IMR-90 (cell line): ENCODE results near the gene HTR2B. TPM values are rescaled to one million over a fixed set of nuclear protein-coding genes. Genes with fewer than 3 reads are reported as not detected.

Experiments
- ATAC-seq: fragments of 200-7000 bp; cut with Tn5 transposase; 2 replicates; pipeline ENCODE4 v1.9.1; 2020; ENCODE audit warnings: low read depth, mild to moderate bottlenecking, moderate library complexity
- BruUV-seq: library from RNA; stranded (reverse); fragments of 400-500 nt; replicated peaks from 2 replicates; lab custom pipeline; 2021; lab: Mats Ljungman, UMichigan
- CTCF ChIA-PET: fragments of 300-600 bp; formaldehyde crosslinking; extraction: SDS; loops from one replicate; lab custom pipeline; 2021; ENCODE audit warnings: antibody characterized with exemption; lab: Yijun Ruan, JAX
- POLR2A ChIA-PET: fragments of 300-600 bp; sonication (Branson Sonifier 250); formaldehyde crosslinking; loops from one replicate; lab custom pipeline; 2022; ENCODE audit warnings: antibody characterized with exemption; ENCODE audit not compliant: unreplicated experiment; lab: Charles Lee
- DNase-seq: peaks from one replicate; pipeline ENCODE4 v3.0.0; 2013
- H2AFZ ChIP-seq: replicated peaks from 2 replicates; pipeline ENCODE3; 2013; ENCODE audit warnings: low read length, mild to moderate bottlenecking; ENCODE audit not compliant: poor library complexity
- H2AK5ac ChIP-seq: 2 replicates; pipeline ENCODE4 v1.6.1; 2013; ENCODE audit warnings: low read depth, low read length, inconsistent platforms
- H2AK9ac ChIP-seq: replicated peaks from 2 replicates; pipeline ENCODE3; 2013; ENCODE audit warnings: mild to moderate bottlenecking, low read depth, low read length, moderate library complexity; ENCODE audit not compliant: poor library complexity
- H2BK120ac ChIP-seq: 2 replicates; pipeline ENCODE4 v1.6.1; 2013; ENCODE audit warnings: low read depth, low read length, inconsistent platforms
- H2BK15ac ChIP-seq: 3 replicates; pipeline ENCODE4 v1.6.1; 2013; ENCODE audit warnings: low read depth, low read length, inconsistent platforms
- H2BK20ac ChIP-seq: 2 replicates; pipeline ENCODE4 v1.6.1; 2013; ENCODE audit warnings: low read depth, mild to moderate bottlenecking, inconsistent platforms, low read length, moderate library complexity
- H2BK5ac ChIP-seq: 2 replicates; pipeline ENCODE4 v1.6.1; 2013; ENCODE audit warnings: mild to moderate bottlenecking, low read depth, low read length, inconsistent platforms; ENCODE audit not compliant: poor library complexity, severe bottlenecking
- H3K14ac ChIP-seq: replicated peaks from 2 replicates; pipeline ENCODE4 v1.6.1; 2013; ENCODE audit warnings: low read depth, low read length, inconsistent platforms
- H3K18ac ChIP-seq: 2 replicates; pipeline ENCODE4 v1.6.1; 2013; ENCODE audit warnings: low read depth, low read length, control low read depth
- H3K23ac ChIP-seq: 2 replicates; pipeline ENCODE4 v1.6.1; 2013; ENCODE audit warnings: low read depth, low read length, inconsistent platforms
- H3K27ac ChIP-seq: 2 replicates; pipeline ENCODE4 v1.5.1; 2013; ENCODE audit warnings: mild to moderate bottlenecking, control low read depth, low read length; ENCODE audit not compliant: insufficient read depth
- H3K27me3 ChIP-seq: 2 replicates; pipeline ENCODE4 v1.6.1; 2013; ENCODE audit warnings: low read length; ENCODE audit not compliant: control insufficient read depth, insufficient read depth
- H3K36me3 ChIP-seq: 2 replicates; pipeline ENCODE4 v1.6.1; 2013; ENCODE audit warnings: low read length, mixed read lengths; ENCODE audit not compliant: control insufficient read depth, insufficient read depth
- H3K4ac ChIP-seq: 2 replicates; pipeline ENCODE4 v1.6.1; 2013; ENCODE audit warnings: low read depth, low read length, inconsistent platforms
- H3K4me1 ChIP-seq: 2 replicates; pipeline ENCODE4 v1.6.1; 2013; ENCODE audit warnings: low read length, mixed read lengths; ENCODE audit not compliant: control insufficient read depth, insufficient read depth
- H3K4me2 ChIP-seq: 2 replicates; pipeline ENCODE4 v1.6.1; 2013; ENCODE audit warnings: low read depth, mild to moderate bottlenecking, control low read depth, low read length, moderate library complexity
- H3K4me3 ChIP-seq: 2 replicates; pipeline ENCODE4 v1.5.1; 2013; ENCODE audit warnings: low read depth, mild to moderate bottlenecking, control low read depth, low read length, moderate library complexity; ENCODE audit not compliant: insufficient read depth
- H3K56ac ChIP-seq: 2 replicates; pipeline ENCODE4 v1.6.1; 2013; ENCODE audit warnings: low read length, inconsistent platforms; ENCODE audit not compliant: insufficient read depth; ENCODE audit errors: extremely low read depth
- H3K79me1 ChIP-seq, 2 experiments: 2 replicates each; pipeline ENCODE4 v1.6.1; 2013; ENCODE audit warnings: low read length in 2 of 2, inconsistent platforms in 1 of 2, low read depth in 1 of 2
- H3K9ac ChIP-seq: 2 replicates; pipeline ENCODE4 v1.6.1; 2013; ENCODE audit warnings: low read depth, low read length, control low read depth
- H3K9me1 ChIP-seq: 2 replicates; pipeline ENCODE4 v1.6.1; 2013; ENCODE audit warnings: low read length, inconsistent platforms; ENCODE audit not compliant: insufficient read depth
- H3K9me3 ChIP-seq: 2 replicates; pipeline ENCODE4 v1.6.1; 2013; ENCODE audit warnings: low read length; ENCODE audit not compliant: control insufficient read depth, insufficient read depth
- H4K20me1 ChIP-seq: 2 replicates; pipeline ENCODE4 v1.6.1; 2013; ENCODE audit warnings: low read length, inconsistent platforms; ENCODE audit not compliant: insufficient read depth
- H4K5ac ChIP-seq: 2 replicates; pipeline ENCODE4 v1.6.1; 2013; ENCODE audit warnings: mild to moderate bottlenecking, low read depth, low read length, control low read depth
- H4K8ac ChIP-seq, 2 experiments: 2 replicates each; pipeline ENCODE4 v1.6.1; 2013; ENCODE audit warnings: low read depth in 2 of 2, low read length in 2 of 2, control low read depth in 1 of 2, inconsistent platforms in 1 of 2
- H4K91ac ChIP-seq: 2 replicates; pipeline ENCODE4 v1.6.1; 2013; ENCODE audit warnings: low read depth, low read length, inconsistent platforms; ENCODE audit not compliant: insufficient read depth
- CHD1 ChIP-seq: IDR thresholded peaks from 2 replicates; pipeline ENCODE4 v1.6.1; 2012; ENCODE audit warnings: low read depth, low read length, improper control_type of control experiment
- MXI1 ChIP-seq: IDR thresholded peaks from 2 replicates; pipeline ENCODE4 v1.6.1; 2012; ENCODE audit warnings: low read depth, mild to moderate bottlenecking, low read length, moderate library complexity, borderline replicate concordance
- POLR2A ChIP-seq: IDR thresholded peaks from 2 replicates; pipeline ENCODE4 v1.6.1; 2012; ENCODE audit warnings: mild to moderate bottlenecking, low read depth, low read length
- RFX5 ChIP-seq: IDR thresholded peaks from 2 replicates; pipeline ENCODE4 v1.8.0; 2012; ENCODE audit warnings: low read depth, mild to moderate bottlenecking, low read length, moderate library complexity
- WGBS, 2 experiments: methylation state at CpG; one replicate each; pipeline versions ENCODE4 v1.1.5 to v1.1.7; 2013; ENCODE audit warnings: missing lambda C conversion rate in 2 of 2; ENCODE audit not compliant: insufficient read length in 1 of 2; ENCODE audit errors: extremely low coverage in 2 of 2; 5-methylcytosine and 5-hydroxymethylcytosine counted together
- dilution Hi-C: fragments of 300-500 bp; cut with HindIII; formaldehyde crosslinking; loops from one replicate; pipeline ENCODE4 v1.14.3; 2018; ENCODE audit warnings: low sequenced_read_pairs; ENCODE audit not compliant: unreplicated experiment
- in situ Hi-C: fragments of 300-500 bp; cut with MboI; formaldehyde crosslinking; loops from 3 replicates; pipeline ENCODE4 v1.14.3; 2019; ENCODE audit warnings: low sequenced_read_pairs, inconsistent platforms, mixed read lengths
- intact Hi-C: fragments of 100-400 bp; cut with micrococcal nuclease; formaldehyde crosslinking; loops from 2 replicates; pipeline ENCODE4 v1.10.0; 2022
- polyA plus RNA-seq, 3 experiments: library from polyadenylated mRNA; depleted of rRNA; stranded (reverse); fragments of >200 nt; gene quantifications; 2 replicates each; pipeline ENCODE4 v1.2.3, GENCODE V29; 2012; ENCODE audit warnings: low replicate concordance in 1 of 3
- total RNA-seq: library from RNA; depleted of rRNA; stranded (reverse); fragments of >200 nt; gene quantifications from 2 replicates; pipeline ENCODE4 v1.2.3, GENCODE V29; 2012
- TF ChIP-seq, protein P1 (sequence below): fragments of 150-350 bp; IDR thresholded peaks from 2 replicates; pipeline ENCODE4 v1.6.1; 2017; ENCODE audit warnings: mild to moderate bottlenecking, antibody characterized with exemption, low read length, low read depth
- TF ChIP-seq, protein P2 (sequence below): fragments of 150-350 bp; IDR thresholded peaks from 2 replicates; pipeline ENCODE4 v1.6.1; 2016; ENCODE audit warnings: low read depth, mild to moderate bottlenecking, low read length, moderate library complexity, borderline replicate concordance

The HTR2B gene
- total and polyA plus RNA-seq, 2 of the 4 experiments (the other 2 are of a cell fraction): 0.26 to 0.72 TPM

DNA sequence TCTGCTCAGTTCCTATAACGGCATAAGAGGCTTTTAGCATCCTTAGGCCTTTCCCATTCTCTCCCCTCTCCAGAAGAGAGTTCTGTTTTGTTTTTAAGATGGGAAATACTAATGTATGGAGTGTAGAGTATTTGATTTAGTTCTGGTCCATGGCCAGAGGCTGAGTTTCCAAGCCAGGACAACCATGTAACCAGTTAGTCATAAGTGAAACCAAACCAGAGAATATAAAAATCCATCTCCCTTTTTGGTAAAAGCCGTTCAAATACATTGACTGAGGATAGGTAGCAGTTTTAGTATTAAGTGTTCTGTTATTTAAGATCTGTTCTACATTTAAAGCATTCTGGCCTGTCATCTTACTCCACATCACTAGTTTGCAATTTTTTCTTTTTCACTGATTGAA lies 65.1 kb downstream of the HTR2B start:
- Histone ChIP-seq H3K9me1 (peaks cover 3% of the 10 kb centered on the region; the same call in 1 of the 2 replicates), H3K36me3 (peaks cover 13% of the 10 kb centered on the region), H3K4me3 (no peak overlapping the region), H2BK15ac (no peak overlapping the region), H3K18ac (no peak overlapping the region), H4K8ac (no peak overlapping the region), H2BK120ac (no peak overlapping the region), H2BK5ac (no peak overlapping the region), H3K23ac (no peak overlapping the region), H3K14ac (no peak overlapping the region), H3K4me2 (no peak overlapping the region), H4K5ac (no peak overlapping the region), H2BK20ac (no peak overlapping the region), H2AK9ac (no peak overlapping the region), H4K20me1 (peaks cover 20% of the 10 kb centered on the region; the same call in 1 of the 2 replicates), H3K4me1 (0 out of 2 replicates have a peak, but pooled peaks cover 2% of the 10 kb centered on the region), H3K4ac (no peak overlapping the region), H4K91ac (no peak overlapping the region), H2AFZ (no peak overlapping the region), H3K56ac (no peak overlapping the region), H3K9ac (no peak overlapping the region), H3K9me3 (no peaks in the 10 kb centered on the region), H3K27me3 (no peaks in the 10 kb centered on the region), H3K79me1 (peaks cover 15 to 30% of the 10 kb centered on the region in 2 experiments; a peak in 3 of 4 replicates), H3K27ac (no peak overlapping the region), H2AK5ac (no peak overlapping the region)
- BruUV-seq: no TSS peak
- no CpG with 5 or more reads among the region's 2 CpGs for WGBS, 2 experiments
- in situ Hi-C loops (no loop called here), dilution Hi-C loops (no loop called here), intact Hi-C loops (no loop called here)
- ATAC-seq (no peak), DNase-seq (peak; percentile 38)
- ChIA-PET POLR2A (no interaction called here), CTCF (no interaction called here)
- TF ChIP-seq RFX5: no peak
- no peak for TF ChIP-seq POLR2A
- TF ChIP-seq, protein P1, sequence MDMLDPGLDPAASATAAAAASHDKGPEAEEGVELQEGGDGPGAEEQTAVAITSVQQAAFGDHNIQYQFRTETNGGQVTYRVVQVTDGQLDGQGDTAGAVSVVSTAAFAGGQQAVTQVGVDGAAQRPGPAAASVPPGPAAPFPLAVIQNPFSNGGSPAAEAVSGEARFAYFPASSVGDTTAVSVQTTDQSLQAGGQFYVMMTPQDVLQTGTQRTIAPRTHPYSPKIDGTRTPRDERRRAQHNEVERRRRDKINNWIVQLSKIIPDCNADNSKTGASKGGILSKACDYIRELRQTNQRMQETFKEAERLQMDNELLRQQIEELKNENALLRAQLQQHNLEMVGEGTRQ: no peak
- TF ChIP-seq, protein P2, sequence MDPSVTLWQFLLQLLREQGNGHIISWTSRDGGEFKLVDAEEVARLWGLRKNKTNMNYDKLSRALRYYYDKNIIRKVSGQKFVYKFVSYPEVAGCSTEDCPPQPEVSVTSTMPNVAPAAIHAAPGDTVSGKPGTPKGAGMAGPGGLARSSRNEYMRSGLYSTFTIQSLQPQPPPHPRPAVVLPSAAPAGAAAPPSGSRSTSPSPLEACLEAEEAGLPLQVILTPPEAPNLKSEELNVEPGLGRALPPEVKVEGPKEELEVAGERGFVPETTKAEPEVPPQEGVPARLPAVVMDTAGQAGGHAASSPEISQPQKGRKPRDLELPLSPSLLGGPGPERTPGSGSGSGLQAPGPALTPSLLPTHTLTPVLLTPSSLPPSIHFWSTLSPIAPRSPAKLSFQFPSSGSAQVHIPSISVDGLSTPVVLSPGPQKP: no peak
- TF ChIP-seq MXI1: no peak
- no peak for TF ChIP-seq CHD1
